SK-N-MC (cell line): ENCODE data around the gene IQGAP1.

Source experiments
- EZH2 ChIP-seq: fragments of 200-600 bp; sonication (generic); IDR thresholded peaks from one replicate; pipeline ENCODE4 v1.6.1; 2017; ENCODE audit warnings: antibody characterized with exemption
- FOXP2 ChIP-seq: optimal IDR thresholded peaks from 2 replicates; pipeline ENCODE3; 2011; ENCODE audit warnings: mild to moderate bottlenecking, moderate library complexity; ENCODE audit not compliant: insufficient read depth; ENCODE audit errors: extremely low read length, control extremely low read depth
- POLR2AphosphoS5 ChIP-seq: IDR thresholded peaks from 2 replicates; pipeline ENCODE4 v1.6.1; 2012; ENCODE audit warnings: mild to moderate bottlenecking, low read depth, low read length, borderline replicate concordance

DNA sequence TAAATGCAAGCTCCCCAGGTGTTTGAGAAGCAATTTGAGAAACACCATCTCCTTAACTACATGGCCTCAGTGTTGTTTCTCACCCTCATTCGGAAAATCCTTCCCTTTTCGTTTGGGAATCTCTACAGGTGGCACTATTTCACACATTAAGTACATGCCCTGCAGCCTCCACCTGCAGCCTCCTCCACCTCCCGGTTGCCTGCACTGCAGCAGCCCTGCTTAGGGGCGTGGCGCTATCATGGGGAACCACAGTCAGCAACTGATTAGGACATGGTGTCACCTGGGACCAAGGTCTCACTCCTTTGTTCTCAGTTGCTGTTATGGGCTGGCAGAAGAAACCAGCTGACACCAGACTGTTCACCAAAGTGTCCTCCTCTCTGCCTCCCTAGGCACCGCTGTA lies 47.7 kb upstream of the IQGAP1 start:
- no peak for TF ChIP-seq POLR2AphosphoS5
- no peak for TF ChIP-seq EZH2
- no peak for TF ChIP-seq FOXP2
